ENCODE data around the gene CFAP119. TPM values are rescaled to one million over a fixed set of nuclear protein-coding genes. Genes with fewer than 3 reads are reported as not detected.

CFAP119 gene
- total RNA-seq, 1 experiment from 2014 or later: 9.6 TPM

DNA sequence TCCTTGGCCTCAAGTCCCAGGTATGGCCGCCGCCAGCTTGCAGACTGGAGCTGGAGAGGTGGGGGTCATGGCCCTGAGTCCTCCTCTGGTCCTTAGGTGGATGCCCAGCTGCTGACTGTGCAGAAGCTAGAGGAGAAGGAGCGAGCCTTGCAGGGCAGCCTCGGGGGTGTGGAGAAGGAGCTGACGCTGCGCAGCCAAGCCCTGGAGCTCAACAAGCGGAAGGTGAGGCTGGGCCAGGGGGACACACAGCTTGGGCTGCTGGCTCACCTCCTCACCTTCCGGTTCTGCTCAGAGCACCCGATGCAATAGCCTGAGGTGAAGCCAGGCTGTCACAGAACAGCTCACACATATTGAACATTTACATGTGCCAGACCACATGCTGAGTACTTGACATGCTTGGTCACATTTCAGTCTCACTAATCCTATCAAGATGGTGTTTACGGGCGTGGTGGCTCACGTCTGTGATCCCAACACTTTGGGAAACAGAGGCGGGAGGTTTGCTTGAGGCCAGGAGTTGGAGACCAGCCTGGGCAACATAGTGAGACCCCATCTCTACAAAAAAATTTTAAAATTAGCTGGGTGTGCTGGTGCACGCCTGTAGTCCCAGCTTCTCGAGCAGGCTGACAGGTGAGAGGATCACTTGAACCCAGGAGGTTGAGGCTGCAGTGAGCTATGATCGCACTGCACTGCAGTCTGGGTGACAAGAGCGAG is 7.7 kb upstream of the CFAP119 start:
- Histone ChIP-seq H2AFZ (ENCODE audit: low read length) (no peak overlapping the region), H3K4me3 (ENCODE audit: low read length) (no peak overlapping the region), H3K4me2 (ENCODE audit: low read length) (no peak overlapping the region), H3K4me1 (ENCODE audit: insufficient read depth, low read length) (no peaks in the 10 kb centered on the region), H3K79me2 (ENCODE audit: low read length) (0 out of 2 replicates have a peak, but pooled peaks cover under 1% of the 10 kb centered on the region), H3K27me3 (ENCODE audit: low read length) (no peaks in the 10 kb centered on the region), H3K9me2 (replicated peaks; ENCODE audit: low read length) (no peaks in the 10 kb centered on the region), H3F3A (ENCODE audit: low read length, unreplicated experiment) (no peaks in the 10 kb centered on the region), H3K9ac (ENCODE audit: low read length) (no peak overlapping the region), H3K27ac (ENCODE audit: low read length) (no peak overlapping the region), H3K36me3 (ENCODE audit: low read depth, low read length) (peaks cover 18% of the 10 kb centered on the region; the same call in 1 of the 2 replicates), H4K20me1 (ENCODE audit: low read length) (no peaks in the 10 kb centered on the region), H3K9me3 (ENCODE audit: low read length) (no peaks in the 10 kb centered on the region)
- CTCF ChIA-PET: interaction anchor here (0.6 kb wide), 1 partner anchor 118 kb away, joined by 3 read pairs; no protein-coding TSS in a partner anchor
- ATAC-seq: no peak
- TF ChIP-seq, protein P1, sequence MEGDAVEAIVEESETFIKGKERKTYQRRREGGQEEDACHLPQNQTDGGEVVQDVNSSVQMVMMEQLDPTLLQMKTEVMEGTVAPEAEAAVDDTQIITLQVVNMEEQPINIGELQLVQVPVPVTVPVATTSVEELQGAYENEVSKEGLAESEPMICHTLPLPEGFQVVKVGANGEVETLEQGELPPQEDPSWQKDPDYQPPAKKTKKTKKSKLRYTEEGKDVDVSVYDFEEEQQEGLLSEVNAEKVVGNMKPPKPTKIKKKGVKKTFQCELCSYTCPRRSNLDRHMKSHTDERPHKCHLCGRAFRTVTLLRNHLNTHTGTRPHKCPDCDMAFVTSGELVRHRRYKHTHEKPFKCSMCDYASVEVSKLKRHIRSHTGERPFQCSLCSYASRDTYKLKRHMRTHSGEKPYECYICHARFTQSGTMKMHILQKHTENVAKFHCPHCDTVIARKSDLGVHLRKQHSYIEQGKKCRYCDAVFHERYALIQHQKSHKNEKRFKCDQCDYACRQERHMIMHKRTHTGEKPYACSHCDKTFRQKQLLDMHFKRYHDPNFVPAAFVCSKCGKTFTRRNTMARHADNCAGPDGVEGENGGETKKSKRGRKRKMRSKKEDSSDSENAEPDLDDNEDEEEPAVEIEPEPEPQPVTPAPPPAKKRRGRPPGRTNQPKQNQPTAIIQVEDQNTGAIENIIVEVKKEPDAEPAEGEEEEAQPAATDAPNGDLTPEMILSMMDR (conservative IDR thresholded peaks at IDR 0.05; ENCODE audit: low read depth, low read length): no peak
- no peak for TF ChIP-seq EZH2phosphoT487 (IDR thresholded peaks at IDR 0.05; ENCODE audit: borderline replicate concordance, low read length)
- intact Hi-C loops (cut with micrococcal nuclease): no loop called here
- POLR2A ChIA-PET (ENCODE audit: unreplicated experiment): interaction anchor here (0.6 kb wide), 1 partner anchor 87 kb away, joined by 4 read pairs; no protein-coding TSS in a partner anchor
- DNase-seq: no peak
- BruUV-seq (replicated peaks): no TSS peak

DNA sequence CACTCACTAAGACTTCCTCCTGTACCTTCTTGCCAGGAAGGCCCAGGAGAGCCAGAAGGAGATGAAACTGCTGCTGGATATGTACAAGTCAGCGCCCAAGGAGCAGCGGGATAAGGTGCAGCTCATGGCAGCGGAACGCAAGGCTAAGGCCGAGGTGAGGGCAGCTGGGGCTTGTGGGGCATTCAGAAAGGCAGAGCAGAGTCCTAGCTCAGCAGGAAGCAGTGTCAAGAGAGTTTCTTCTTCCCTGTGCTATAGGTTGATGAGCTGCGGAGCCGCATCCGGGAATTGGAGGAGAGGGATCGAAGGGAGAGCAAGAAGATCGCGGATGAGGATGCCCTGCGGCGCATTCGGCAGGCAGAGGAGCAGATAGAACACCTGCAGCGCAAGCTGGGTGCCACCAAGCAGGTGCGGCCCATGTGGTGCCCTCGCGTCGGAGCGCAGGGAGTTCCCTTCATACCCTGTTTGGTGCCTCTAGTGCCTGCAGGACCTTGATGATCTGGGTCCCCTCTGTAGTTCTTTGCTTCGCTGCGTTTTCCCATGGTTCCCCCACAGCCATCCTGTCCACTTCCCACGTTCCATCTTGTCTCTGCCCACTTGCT is 6.8 kb upstream of the CFAP119 start:
- ChIA-PET CTCF (no interaction called here), POLR2A (ENCODE audit: unreplicated experiment) (no interaction called here)
- H3K9ac ChIP-seq (ENCODE audit: low read length): no peak overlapping the region
- ATAC-seq (no peak), DNase-seq (no peak)
- TSS peak; percentile 11 for BruUV-seq (replicated peaks)
- H2AFZ ChIP-seq (ENCODE audit: low read length): no peak overlapping the region
- intact Hi-C loops (cut with micrococcal nuclease): no loop called here
- H3K4me2 ChIP-seq (ENCODE audit: low read length): no peak overlapping the region
- H3K27me3 ChIP-seq (ENCODE audit: low read length): no peaks in the 10 kb centered on the region
- peaks cover 9% of the 10 kb centered on the region for H3K79me2 ChIP-seq (ENCODE audit: low read length)
- H3K4me3 ChIP-seq (ENCODE audit: low read length): no peak overlapping the region
- H3F3A ChIP-seq (ENCODE audit: low read length, unreplicated experiment): no peaks in the 10 kb centered on the region
- H3K27ac ChIP-seq (ENCODE audit: low read length): no peak overlapping the region
- H3K4me1 ChIP-seq (ENCODE audit: insufficient read depth, low read length): peaks cover 3% of the 10 kb centered on the region; the same call in 1 of the 2 replicates
- H4K20me1 ChIP-seq (ENCODE audit: low read length): no peaks in the 10 kb centered on the region
- TF ChIP-seq EZH2 (IDR thresholded peaks at IDR 0.05; ENCODE audit: low read length, unreplicated experiment) (no peak), EZH2phosphoT487 (IDR thresholded peaks at IDR 0.05; ENCODE audit: borderline replicate concordance, low read length) (no peak)
- TF ChIP-seq, protein P1 (conservative IDR thresholded peaks at IDR 0.05; ENCODE audit: low read depth, low read length): no peak
- H3K9me3 ChIP-seq (ENCODE audit: low read length): no peaks in the 10 kb centered on the region
- H3K36me3 ChIP-seq (ENCODE audit: low read depth, low read length): peaks cover 25% of the 10 kb centered on the region; the same call in 1 of the 2 replicates
- H3K9me2 ChIP-seq (replicated peaks; ENCODE audit: low read length): no peaks in the 10 kb centered on the region
